Gastroesophageal sphincter (tissue), 4 donors: Measurements from ENCODE around the gene GAP43. TPM values are rescaled to one million over a fixed set of nuclear protein-coding genes. Genes with fewer than 3 reads are reported as not detected.

ENCODE experiments used
- ATAC-seq: fragments of 150-250 bp; one replicate; pipeline ENCODE4 v1.9.1; 2016; ENCODE audit warnings: mild to moderate bottlenecking, moderate library complexity
- H3K27ac ChIP-seq, 4 donors: fragments of 200-600 bp; sonication (generic) in 3 of 4; 1 replicate in 3 of 4; 2 replicates in 1 of 4; pipeline ENCODE4 v1.5.1; 2016 to 2019
- H3K27me3 ChIP-seq: fragments of 200-600 bp; sonication (generic); one replicate; pipeline ENCODE4 v1.5.1; 2019
- H3K36me3 ChIP-seq, 2 donors: fragments of 200-600 bp; sonication (generic); one replicate each; pipeline ENCODE4 v1.5.1; 2019; ENCODE audit warnings: control low read depth in 1 of 2
- H3K4me1 ChIP-seq, 3 donors: fragments of 200-600 bp; sonication (generic); 1 replicate in 2 of 3; 2 replicates in 1 of 3; pipeline ENCODE4 v1.5.1; 2016 to 2019; ENCODE audit warnings: control low read depth in 2 of 3
- H3K4me3 ChIP-seq, 2 donors: fragments of 200-600 bp; sonication (generic); one replicate each; pipeline ENCODE4 v1.5.1; 2019; ENCODE audit warnings: mild to moderate bottlenecking in 1 of 2, moderate library complexity in 1 of 2
- H3K9me3 ChIP-seq, 3 donors: fragments of 200-600 bp; sonication (generic); one replicate each; pipeline ENCODE4 v1.5.1; 2017 to 2019; ENCODE audit warnings: control low read depth in 2 of 3
- CTCF ChIP-seq, 4 experiments: fragments of 200-600 bp in 2 of 4; fragments of 450-650 bp in 2 of 4; sonication (generic) in 1 of 4; IDR thresholded peaks; one replicate each; pipeline ENCODE4 v1.5.1; 2017 to 2019; ENCODE audit warnings: antibody characterized with exemption in 4 of 4, mild to moderate bottlenecking in 2 of 4, moderate library complexity in 2 of 4
- EP300 ChIP-seq: sonication (generic); formaldehyde crosslinking; IDR thresholded peaks from one replicate; pipeline ENCODE4 v1.6.1; 2017; ENCODE audit warnings: antibody characterized with exemption, mild to moderate bottlenecking
- POLR2A ChIP-seq, 2 donors: fragments of 450-650 bp; IDR thresholded peaks; one replicate each; pipeline ENCODE4 v1.6.1; 2017; ENCODE audit warnings: antibody characterized with exemption in 2 of 2, mild to moderate bottlenecking in 2 of 2, moderate library complexity in 1 of 2
- POLR2AphosphoS5 ChIP-seq: sonication (generic); formaldehyde crosslinking; IDR thresholded peaks from one replicate; pipeline ENCODE4 v1.6.1; 2017; ENCODE audit warnings: antibody characterized with exemption
- WGBS, 2 donors: methylation state at CpG; one replicate each; pipeline ENCODE4 v1.1.5; 2018; ENCODE audit warnings: low coverage in 1 of 2; 5-methylcytosine and 5-hydroxymethylcytosine counted together
- total RNA-seq, 4 donors: library from RNA; depleted of rRNA; stranded (reverse); fragments of >200 nt; gene quantifications; one replicate each; pipeline ENCODE4 v1.1.0, GENCODE V29; 2016

The GAP43 gene
- total RNA-seq, 4 donors from 2014 or later = 0.47 to 2.7 (median 1.6) TPM

GRCh38 chr3:115646027-115646690 is 22.8 kb downstream of the GAP43 start:
- peaks cover 0 to 11% (median 0%) of the 10 kb centered on the region in 3 donors for H3K4me1 ChIP-seq
- H3K9me3 ChIP-seq = no peaks in the 10 kb centered on the region
- no peaks in the 10 kb centered on the region for H3K36me3 ChIP-seq
- TF ChIP-seq CTCF (IDR thresholded peaks at IDR 0.05) (no peak), POLR2AphosphoS5 (no peak), POLR2A (IDR thresholded peaks at IDR 0.05) (no peak), EP300 (no peak)
- no peaks in the 10 kb centered on the region for H3K27me3 ChIP-seq
- ATAC-seq = peak; percentile 46
- no peak overlapping the region for H3K4me3 ChIP-seq
- 51 to 80% methylated on average over 2 of the region's 2 CpGs for WGBS, 2 donors
- no peak overlapping the region for H3K27ac ChIP-seq

- H3K9me3 ChIP-seq = no peaks in the 10 kb centered on the region
- H3K4me1 ChIP-seq = peaks cover 0 to 11% (median 0%) of the 10 kb centered on the region in 3 donors
- H3K27ac ChIP-seq = no peak overlapping the region
- TF ChIP-seq CTCF (IDR thresholded peaks at IDR 0.05) (no peak), EP300 (no peak), POLR2A (IDR thresholded peaks at IDR 0.05) (no peak), POLR2AphosphoS5 (no peak)
- WGBS, 2 donors = 75 to 88% methylated on average over 1 of the region's 1 CpG
- no peak for ATAC-seq
- no peaks in the 10 kb centered on the region for H3K27me3 ChIP-seq
- no peak overlapping the region for H3K4me3 ChIP-seq
- H3K36me3 ChIP-seq = no peaks in the 10 kb centered on the region
Measured at GRCh38 chr3:115648559-115648958, 25.2 kb downstream of the GAP43 start.

GRCh38 chr3:115651087-115651486 is 27.8 kb downstream of the GAP43 start:
- 63 to 90% methylated on average over 1 of the region's 1 CpG for WGBS, 2 donors
- TF ChIP-seq POLR2A (IDR thresholded peaks at IDR 0.05) (no peak), CTCF (IDR thresholded peaks at IDR 0.05) (no peak), POLR2AphosphoS5 (no peak), EP300 (no peak)
- H3K4me1 ChIP-seq = peaks cover 0 to 8% (median 0%) of the 10 kb centered on the region in 3 donors
- H3K4me3 ChIP-seq = no peak overlapping the region
- H3K9me3 ChIP-seq = no peaks in the 10 kb centered on the region
- H3K27me3 ChIP-seq = no peaks in the 10 kb centered on the region
- no peak overlapping the region for H3K27ac ChIP-seq
- H3K36me3 ChIP-seq = no peaks in the 10 kb centered on the region
- no peak for ATAC-seq

GRCh38 chr3:115651599-115651998 is 28.3 kb downstream of the GAP43 start:
- H3K9me3 ChIP-seq = no peaks in the 10 kb centered on the region
- no peak for ATAC-seq
- H3K27me3 ChIP-seq = no peaks in the 10 kb centered on the region
- WGBS, 2 donors = 81 to 83% methylated on average over 2 of the region's 2 CpGs
- H3K4me3 ChIP-seq = no peak overlapping the region
- TF ChIP-seq POLR2AphosphoS5 (no peak), POLR2A (IDR thresholded peaks at IDR 0.05) (no peak), EP300 (no peak), CTCF (IDR thresholded peaks at IDR 0.05) (no peak)
- no peak overlapping the region for H3K27ac ChIP-seq
- no peaks in the 10 kb centered on the region for H3K36me3 ChIP-seq
- peaks cover 0 to 2% (median 0%) of the 10 kb centered on the region in 3 donors for H3K4me1 ChIP-seq

- Histone ChIP-seq H3K4me3 (no peak overlapping the region), H3K36me3 (no peaks in the 10 kb centered on the region), H3K27ac (no peak overlapping the region), H3K9me3 (no peaks in the 10 kb centered on the region), H3K27me3 (no peaks in the 10 kb centered on the region), H3K4me1 (peaks cover 0 to 4% (median 0%) of the 10 kb centered on the region in 3 donors)
- no peak for TF ChIP-seq POLR2A (IDR thresholded peaks at IDR 0.05)
- TF ChIP-seq CTCF (IDR thresholded peaks at IDR 0.05) = no peak
- TF ChIP-seq EP300 = no peak
- no peak for TF ChIP-seq POLR2AphosphoS5
- no peak for ATAC-seq
- 79 to 100% methylated on average over 2 of the region's 2 CpGs for WGBS, 2 donors
Measured at GRCh38 chr3:115652738-115653137, 29.4 kb downstream of the GAP43 start.
